ENCODE results near the gene ARPC4.

DNA sequence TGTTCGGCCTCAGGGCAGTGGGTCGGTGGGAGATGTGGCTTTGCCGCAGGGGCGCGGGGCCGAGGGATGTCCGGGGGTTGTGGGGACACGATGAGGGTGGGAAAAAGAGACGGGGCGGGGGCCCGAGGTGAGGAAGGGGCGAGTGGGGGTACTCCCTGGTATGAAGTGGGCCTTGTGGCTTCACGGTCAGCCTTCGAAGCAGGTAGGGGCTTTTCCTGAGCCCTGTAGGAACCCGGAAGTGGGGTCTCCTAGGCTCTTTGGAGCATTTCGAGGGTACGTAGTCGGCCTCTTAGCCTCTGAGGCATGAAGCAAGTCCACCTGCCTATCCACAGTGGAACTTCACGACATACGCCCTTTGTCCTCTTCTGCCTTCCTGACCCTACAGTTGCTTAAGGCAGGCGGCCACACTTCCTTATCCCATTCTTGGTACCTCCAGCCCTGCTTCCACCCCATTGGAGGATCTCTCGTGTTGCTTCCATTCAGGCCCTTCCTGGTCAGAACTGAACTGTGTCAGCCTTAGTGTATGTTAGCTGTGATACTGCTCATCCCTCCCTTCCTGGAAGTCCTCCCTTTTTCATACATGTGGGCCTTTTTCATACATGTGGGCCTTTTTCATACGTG lies 389 bp downstream of the ARPC4 start:
- TF ChIP-seq, protein P1, sequence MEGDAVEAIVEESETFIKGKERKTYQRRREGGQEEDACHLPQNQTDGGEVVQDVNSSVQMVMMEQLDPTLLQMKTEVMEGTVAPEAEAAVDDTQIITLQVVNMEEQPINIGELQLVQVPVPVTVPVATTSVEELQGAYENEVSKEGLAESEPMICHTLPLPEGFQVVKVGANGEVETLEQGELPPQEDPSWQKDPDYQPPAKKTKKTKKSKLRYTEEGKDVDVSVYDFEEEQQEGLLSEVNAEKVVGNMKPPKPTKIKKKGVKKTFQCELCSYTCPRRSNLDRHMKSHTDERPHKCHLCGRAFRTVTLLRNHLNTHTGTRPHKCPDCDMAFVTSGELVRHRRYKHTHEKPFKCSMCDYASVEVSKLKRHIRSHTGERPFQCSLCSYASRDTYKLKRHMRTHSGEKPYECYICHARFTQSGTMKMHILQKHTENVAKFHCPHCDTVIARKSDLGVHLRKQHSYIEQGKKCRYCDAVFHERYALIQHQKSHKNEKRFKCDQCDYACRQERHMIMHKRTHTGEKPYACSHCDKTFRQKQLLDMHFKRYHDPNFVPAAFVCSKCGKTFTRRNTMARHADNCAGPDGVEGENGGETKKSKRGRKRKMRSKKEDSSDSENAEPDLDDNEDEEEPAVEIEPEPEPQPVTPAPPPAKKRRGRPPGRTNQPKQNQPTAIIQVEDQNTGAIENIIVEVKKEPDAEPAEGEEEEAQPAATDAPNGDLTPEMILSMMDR (IDR thresholded peaks at IDR 0.05): no peak
- TF ChIP-seq POLR2A (IDR thresholded peaks at IDR 0.05): no peak
